ENCODE results near the gene MOB3A.
"Not testable (repeated sequence)": the region's sequence is repeated elsewhere in the genome, so short reads cannot be mapped to it uniquely, and the experiment has no call there.

Gene MOB3A

DNA sequence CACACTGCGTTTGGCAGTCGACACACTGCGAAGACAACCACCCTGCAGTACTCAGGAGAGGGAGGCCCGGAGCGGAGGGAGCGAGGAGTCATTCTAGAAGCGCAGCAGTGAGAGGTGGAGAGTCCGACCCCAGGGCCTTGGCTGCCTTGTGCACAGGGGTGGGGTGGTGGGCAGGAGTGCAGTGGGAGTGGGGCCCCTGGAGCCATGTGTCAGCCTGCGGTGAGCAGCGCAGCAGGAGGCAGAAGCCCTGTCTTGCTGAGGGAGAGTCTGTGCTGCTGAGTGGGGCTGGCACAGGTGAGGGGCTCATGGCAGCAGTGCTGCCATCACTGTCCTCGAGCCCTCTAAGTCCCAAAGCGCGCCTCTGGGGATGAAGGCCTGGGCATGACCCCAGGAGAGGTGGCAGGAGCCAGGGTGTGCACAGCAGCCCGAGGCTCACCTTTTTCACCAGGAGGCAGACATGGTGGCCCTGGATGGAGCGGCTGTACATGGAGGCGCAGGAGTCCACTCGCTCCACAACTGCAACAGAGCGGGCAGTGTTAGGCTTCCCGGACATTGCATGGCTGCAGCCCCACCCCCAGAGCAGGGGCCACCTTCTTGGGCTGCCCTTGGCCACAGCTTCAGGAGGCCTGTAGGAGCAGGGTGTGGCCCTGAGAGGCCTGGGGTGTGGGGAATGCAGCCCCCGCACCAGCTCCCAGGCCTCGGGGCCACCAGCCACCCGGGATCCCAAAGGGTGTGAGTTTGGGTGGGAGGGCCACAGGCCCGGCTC, 12.3 kb upstream of the MOB3A start:
- DNase-seq (ENCODE audit: low read depth in 2 of 2) = no peak

DNA sequence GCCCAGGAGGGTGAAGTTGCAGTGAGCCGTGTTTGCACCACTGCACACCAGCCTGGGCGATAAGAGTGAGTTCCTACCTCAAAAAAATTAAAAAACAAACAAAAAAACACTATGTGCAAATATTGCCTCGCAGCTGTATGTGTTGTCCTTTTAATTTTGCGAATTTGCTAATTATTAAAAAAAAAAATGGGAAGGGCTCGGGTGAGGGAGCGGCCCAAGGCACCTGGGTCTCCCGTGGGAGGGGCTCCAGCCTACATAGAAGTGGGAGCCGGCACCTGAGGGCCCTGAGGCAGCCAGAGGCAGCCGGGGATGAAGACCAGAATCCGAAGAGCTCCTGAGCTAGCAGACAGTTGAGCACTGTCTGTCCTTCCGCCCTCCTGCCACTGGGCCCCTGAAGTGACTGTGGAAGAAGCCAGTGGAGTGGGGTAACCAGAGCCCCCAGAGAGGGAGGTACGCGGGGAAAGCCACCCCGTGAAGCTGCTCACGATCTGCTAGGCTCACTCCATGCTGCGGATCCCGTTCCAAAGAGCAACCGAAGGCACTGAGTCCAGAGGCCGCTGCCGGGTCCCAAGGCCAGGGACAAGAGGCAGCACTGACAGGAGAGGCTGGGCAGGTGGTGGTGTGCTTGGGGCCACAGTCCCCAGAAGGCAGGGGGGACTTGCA, 7.0 kb upstream of the MOB3A start:
- DNase-seq (ENCODE audit: low read depth in 2 of 2) = no peak

DNA sequence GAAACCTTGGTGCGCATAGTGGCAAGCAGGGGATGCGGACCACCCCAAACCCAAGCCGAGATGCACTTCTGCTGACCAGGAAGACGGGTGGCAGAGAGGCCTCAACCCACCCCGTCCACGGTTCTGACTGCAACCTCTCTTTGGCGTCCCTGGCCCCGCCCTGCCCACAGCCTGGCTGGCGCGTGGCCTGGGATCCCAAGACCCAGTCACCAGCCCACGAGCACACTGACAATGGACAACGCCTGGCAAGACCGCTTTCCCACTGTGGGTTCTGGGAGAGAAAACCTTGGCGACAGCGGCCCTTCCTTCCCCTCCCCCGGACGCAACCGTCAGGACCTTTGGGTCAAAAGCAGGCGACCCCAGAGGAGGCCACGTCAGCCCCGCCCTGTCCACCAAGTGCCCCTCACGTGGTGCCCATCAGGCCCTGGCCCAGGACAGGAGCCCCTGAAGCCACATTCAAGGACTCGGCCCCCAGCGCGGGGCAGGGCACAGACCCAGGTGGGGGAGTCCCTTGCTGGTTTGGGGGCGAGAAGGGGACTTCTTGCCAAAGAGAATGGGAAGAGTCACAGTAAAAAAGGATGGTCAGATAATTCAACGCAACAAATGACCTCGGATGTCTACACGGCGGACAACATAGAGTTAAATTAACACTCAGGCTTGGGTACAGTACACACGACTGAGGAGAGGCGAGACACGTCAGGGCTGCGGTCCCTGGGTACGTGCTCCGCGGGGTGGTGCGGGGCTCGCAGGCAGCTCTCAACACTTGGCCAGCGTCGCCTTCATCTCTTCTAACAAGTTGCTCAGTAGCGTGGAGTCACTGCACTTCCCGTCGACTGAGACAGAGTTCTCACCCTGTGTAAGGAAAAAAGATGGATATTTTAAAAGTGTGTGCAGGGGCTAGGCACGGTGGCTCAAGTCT, 5.5 kb upstream of the MOB3A start:
- no peak for DNase-seq (ENCODE audit: low read depth in 2 of 2)

DNA sequence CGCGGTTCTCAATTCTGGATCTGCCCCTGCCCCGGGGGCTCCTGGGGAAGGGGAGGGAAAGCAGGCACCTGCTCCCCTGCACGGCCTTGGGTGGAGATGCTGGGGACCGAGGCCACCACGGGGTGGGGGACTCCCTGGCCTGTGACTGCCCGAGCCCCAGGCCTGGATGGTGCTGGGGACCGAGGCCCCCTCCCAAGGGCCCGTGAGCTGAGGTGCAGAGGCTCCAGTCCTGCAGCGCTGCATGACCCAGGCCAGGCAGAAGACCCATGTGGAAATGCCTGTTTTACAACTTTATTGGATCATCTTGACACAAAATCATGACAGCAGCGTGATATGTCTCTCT, 4.6 kb upstream of the MOB3A start:
- no peak for DNase-seq (ENCODE audit: low read depth in 2 of 2)

DNA sequence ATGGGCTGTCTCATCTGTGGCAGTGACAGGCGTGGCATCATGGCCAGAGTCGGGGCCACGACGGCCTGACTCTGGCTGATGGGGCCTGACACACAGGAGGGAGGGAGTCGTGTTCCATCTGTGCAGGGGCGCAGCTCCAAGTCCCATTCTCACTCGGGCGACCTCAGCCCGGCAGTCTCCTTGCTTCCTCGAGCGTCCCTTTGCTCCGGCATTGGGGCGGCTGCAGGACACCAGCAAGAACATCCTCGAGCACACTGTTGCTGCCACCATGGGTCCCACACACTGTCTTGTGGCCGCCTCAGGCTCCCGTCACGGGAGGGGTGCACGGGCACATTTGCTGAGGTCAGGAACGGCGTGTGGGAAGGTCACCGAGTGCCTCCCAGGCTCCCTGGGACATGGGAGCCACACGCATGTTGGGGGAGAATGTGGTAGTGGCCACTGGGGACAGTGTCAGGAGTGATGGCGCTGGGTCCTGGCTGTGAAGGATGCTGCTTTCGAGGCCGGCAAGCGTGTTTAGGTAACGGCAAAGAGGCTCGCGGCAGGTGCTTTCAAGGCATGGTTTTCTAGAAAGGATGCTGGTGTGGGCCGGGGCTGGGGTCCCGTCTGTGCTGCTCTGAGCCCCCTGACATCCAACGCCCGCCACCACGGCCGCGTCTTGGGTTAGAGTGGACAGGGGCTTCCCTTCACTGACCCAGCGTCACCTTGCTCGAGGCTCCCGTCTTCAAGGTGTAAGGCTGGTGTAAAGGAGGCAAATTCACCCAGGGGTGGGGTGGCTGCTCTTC, 4.0 kb upstream of the MOB3A start:
- no peak for DNase-seq (ENCODE audit: low read depth in 2 of 2)

DNA sequence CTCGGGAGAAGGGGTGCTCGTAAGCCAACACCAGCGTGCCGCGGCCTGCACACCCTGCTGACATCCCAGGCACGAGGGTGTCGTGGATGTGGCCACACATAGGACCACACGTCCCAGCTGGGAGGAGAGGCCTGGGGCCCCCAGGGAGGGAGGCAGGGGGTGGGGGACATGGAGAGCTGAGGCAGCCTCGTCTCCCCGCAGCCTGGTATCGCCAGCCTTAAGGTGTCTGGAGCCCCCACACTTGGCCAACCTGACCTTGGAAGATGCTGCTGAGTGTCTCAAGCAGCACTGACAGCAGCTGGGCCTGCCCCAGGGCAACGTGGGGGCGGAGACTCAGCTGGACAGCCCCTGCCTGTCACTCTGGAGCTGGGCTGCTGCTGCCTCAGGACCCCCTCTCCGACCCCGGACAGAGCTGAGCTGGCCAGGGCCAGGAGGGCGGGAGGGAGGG, 3.0 kb upstream of the MOB3A start:
- no peak for DNase-seq (ENCODE audit: low read depth in 2 of 2)

DNA sequence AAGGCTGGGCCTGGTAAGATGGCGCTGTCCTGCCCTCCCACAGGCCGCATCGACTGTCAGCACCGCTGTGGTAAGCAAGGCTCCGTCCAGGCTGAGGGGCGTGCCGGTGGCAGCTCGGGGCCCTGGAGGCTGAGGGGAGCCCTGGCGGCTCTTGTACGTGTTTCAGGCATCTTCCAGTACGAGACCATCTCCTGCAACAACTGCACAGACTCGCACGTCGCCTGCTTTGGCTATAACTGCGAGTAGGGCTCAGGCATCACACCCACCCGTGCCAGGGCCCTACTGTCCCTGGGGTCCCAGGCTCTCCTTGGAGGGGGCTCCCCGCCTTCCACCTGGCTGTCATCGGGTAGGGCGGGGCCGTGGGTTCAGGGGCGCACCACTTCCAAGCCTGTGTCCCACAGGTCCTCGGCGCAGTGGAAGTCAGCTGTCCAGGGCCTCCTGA, 1.8 kb upstream of the MOB3A start:
- no peak for DNase-seq (ENCODE audit: low read depth in 2 of 2)

DNA sequence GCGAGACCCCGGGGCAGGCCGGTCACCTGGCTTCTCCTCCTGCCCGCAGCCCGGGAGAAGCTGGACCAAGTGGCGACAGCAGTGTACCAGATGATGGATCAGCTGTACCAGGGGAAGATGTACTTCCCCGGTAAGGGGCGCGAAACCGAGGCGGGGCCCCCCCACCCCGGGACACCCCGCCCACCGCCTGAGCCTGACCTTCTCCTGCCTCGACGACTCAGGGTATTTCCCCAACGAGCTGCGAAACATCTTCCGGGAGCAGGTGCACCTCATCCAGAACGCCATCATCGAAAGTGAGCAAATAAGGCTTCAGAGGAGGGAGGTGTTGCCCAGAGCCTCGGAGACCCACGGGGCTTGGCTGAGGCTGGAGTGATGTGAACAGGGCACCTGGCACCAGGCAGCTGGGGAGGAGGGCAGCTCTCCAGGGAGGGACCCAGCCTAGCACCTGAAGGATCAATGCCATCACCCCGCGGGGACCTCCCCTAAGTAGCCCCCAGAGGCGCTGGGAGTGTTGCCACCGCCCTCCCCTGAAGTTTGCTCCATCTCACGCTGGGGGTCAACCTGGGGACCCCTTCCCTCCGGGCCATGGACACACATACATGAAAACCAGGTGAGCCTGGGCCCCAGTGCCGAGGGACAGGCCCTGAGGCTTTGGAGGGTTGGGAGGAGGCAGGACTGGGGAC, 1.2 kb upstream of the MOB3A start:
- DNase-seq (ENCODE audit: low read depth in 2 of 2) = no peak

DNA sequence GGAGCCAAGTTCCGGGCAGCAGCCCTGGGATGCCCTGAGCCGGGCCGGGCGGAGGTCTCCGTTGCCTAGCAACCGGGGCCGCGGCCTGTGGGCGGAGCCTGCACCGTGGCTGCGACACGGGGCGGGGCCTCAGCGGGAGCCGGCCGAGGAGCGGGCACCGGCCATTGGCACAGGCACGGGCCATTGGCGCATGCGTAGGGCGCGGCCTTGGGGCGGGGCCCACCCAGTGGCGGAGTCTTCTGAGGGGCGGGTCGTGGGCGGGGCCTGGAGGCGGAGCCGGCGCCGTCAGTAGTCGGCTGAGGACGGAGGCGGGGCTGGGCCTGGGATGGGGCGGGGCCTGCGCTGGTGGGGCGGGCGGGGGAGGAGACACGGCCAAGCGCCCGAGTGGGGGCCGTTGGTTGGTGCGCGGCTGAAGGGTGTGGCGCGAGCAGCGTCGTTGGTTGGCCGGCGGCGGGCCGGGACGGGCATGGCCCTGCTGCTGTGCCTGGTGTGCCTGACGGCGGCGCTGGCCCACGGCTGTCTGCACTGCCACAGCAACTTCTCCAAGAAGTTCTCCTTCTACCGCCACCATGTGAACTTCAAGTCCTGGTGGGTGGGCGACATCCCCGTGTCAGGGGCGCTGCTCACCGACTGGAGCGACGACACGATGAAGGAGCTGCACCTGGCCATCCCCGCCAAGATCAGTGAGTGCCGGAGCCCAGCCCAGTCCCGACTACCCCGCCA, 515 bp upstream of the MOB3A start, which contains the start of gene IZUMO4:
Gene IZUMO4, plus strand, starts transcription at position 436 of the 723 bp plus-strand sequence. Its CDS starts 31 bp downstream, at position 467.
- peak; percentile 99 to 100 for DNase-seq (ENCODE audit: low read depth in 2 of 2)

DNA sequence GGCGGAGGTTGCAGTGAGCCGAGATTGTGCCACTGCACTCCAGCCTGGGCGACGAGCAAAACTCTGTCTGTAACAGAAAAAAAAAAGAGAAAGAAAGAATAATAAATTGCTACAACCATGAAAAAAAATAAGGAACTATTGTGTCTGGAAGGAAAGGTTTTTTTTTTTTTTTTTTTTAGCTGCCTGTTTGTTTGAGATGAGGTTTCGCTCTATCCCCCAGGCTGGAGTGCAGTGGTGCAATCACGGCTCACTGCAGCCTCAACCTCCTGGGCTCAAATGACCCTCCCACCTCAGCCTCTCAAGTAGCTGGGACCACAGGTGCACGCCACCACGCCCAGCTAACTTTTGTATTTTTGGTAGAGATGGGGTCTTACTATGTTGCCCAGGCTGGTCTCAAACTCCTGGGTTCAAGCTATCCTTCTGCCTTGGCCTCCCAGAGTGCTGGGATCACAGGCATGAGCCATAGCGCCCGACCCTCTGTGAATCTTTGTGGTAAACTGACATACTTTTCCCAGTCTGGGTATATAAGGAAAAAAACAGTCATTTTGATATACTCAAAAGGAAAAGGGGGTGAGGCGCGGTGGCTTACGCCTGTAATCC, 4.1 kb downstream of the MOB3A start:
- DNase-seq (ENCODE audit: low read depth in 2 of 2) = not testable (repeated sequence)

DNA sequence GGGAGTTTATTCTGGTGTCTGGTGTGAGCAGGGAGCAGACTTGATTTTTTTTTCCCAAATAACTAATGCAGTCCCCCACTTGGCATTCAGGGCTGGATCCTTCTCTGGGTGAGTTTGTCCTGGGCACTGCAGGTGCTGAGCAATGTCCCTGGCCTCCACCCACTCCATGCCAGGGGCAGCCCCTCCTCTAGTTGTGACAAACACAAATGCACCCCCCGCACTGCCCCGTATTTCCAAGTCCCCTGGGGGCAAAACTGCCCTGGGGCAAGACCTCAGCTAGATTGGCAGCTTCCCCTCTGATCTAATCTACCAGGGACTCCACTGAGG, 6.4 kb downstream of the MOB3A start:
- no peak for DNase-seq (ENCODE audit: low read depth in 2 of 2)

DNA sequence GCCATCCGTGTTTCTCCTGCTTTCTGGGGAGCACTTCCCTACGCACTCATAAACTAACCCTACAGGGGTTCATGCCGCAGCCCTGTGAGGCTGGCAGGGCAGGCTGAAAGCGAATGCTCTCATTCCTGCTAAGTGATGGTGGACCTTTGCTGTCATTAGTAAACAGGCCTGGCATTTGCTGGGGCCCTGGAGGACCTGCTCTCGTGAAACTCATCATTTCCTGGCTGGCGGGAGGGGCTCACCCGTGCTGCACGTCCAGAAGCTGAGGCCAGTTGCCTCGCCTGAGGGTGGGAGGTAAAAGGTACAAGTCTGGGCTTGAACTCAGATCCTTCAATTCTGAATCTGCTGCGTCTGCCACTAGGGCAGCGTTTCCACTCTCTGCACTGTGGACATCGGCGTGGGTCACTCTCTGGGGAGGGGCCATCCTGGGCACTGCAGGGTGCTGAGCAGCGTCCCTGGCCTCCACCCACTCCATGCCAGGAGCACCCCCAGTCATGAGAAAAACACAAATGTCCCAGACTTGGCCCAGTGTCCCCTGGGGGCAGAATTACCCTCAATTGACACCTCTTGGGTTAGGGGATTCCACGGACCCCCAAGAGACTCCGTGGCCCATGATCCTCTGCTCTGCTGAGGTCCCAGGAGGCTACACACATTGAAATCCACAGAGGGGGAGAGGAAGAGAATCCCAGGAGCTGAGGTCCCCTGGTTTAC, 7.0 kb downstream of the MOB3A start:
- no peak for DNase-seq (ENCODE audit: low read depth in 2 of 2)

DNA sequence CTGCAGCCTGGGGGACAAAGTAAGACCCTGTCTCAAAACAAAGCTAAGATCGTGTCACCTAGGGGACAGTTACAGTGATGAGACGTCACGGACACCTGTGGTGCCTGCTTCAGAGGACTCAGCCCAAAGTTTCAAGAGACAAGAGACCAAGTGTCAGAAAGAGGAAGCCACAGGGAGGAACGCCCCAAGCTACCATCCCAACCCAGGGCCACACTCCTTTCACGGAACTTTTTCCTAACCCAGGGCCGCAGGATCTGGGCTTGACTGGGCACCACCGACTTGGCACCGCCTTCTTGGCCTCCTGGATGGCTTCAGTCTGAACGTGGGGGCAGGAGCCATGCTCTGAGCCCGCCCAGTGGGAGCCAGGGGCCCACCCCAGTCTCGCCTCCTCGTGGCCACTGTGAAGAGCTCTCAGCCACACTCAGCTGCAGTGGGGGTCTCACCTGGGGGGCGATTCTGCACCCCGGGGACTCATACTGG, 8.5 kb downstream of the MOB3A start:
- DNase-seq (ENCODE audit: low read depth in 2 of 2) = no peak

DNA sequence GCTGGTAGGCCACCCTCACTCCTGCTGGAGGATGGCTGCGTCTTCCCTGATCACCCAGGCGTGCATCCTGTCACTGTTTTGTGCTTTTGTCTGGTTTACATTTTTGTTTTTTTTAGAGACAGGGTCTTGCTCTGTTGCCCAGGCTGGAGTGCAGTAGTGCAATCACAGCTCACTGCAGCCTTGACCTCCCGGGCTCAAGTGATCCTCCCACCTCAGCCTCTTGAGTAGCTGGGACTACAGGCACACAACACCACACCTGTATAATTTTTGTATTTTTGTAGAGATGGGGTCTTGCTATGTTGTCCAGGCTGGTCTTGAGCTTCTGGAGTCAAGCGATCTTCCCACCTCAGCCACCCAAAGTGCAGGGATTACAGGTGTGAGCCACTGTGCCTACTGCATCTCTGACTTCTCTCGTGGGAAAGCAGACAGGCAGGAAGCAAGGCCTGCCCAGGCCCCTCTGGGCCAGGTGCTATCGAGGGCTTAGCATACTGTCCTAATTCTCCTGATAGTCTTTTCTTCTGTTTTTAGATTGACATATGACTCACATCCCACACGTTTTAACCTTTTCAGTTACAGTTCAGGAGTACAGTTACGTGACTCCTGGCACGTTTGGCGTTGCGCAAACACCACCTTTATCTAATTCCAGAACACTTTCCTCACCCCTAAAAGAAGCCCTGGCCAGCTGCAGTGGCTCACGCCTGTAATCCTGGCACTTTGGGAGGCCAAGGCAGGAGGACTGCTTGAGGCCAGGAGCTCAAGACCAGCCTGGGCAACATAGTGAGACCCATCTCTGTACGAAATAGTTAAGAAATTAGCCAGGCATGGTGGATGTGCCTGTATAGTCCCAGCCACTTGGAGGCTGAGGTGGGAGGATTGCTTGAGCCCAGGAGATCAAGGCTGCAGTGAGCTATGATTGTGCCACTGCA, 9.2 kb downstream of the MOB3A start:
- DNase-seq (ENCODE audit: low read depth in 2 of 2) = not testable (repeated sequence)

DNA sequence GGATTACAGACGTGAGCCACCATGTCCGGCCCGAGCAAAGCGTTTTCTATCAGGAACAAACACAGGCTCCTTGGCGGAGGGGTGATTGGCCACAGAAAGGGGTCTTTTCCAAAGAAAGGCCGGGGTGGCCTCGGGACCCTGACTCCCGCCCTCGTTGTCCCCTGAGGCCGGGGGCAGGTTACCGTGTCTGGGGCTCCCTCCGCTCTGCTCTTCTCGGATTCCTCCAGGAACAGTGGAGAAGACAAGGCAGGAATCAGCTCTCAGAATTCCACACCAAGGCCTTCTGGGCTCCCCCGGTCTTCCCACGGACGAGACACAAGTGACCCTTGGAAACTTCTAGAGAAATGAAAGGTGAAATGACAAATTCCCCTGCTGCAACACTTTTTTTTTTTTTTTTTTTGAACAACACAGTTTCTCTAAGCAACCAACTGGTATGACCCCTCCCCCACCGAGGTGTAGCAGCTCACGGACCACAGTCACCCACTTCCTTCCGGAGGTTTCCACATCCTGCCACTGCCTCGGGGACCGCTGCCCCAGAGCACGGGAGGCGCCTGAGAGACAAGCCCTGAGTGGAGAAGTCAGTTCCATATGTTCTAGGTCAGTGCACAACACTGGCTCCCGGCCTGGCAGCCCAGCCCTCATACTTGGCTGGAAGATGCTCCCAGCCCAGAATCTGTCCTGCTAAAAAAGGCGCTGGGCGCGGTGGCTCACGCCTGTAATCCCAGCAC, 11.0 kb downstream of the MOB3A start:
- peak; percentile 88 for DNase-seq (ENCODE audit: low read depth in 2 of 2)

DNA sequence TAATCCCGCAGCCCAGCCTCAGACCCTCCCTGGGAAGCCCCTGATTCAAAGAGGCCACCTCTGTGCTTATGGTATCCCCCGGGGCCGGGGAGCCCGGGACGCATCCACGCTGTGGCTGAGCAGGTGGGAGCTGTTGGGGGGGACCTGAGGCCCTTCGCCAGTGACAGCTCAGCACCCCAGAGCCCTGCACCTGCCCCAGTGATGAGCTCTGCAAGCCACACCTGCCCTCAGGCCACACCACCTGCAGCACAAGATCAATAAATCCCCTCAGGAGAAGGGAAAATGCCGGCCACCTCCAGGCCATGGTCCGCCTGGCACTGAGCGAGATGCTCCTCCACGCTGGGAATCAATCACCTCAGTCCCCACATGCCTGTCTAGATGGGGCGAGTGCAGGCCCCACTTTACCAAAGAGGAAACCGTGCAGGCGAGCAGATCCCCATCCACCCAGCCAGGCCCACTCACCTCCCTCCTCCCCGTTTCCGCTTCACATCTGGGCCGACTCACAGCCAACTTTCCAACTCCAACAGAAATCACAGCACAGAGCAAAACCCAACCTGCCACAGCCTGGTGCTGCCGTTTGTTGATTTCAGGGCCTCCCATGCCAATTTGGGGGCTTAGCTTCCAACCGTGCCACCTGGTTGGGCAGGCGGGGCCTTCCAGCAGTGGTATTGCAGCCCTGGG, 12.8 kb downstream of the MOB3A start:
- DNase-seq (ENCODE audit: low read depth in 2 of 2) = peak in 1 of 2 donors; percentile 51
